T-helper 1 cell (primary cell): ENCODE measurements around the gene ZBED4.
"Not testable (repeated sequence)": the region's sequence is repeated elsewhere in the genome, so short reads cannot be mapped to it uniquely, and the experiment has no call there.

ENCODE experiments used
- DNase-seq, 5 donors: peaks; one replicate each; pipeline ENCODE4 v3.0.0-alpha.2; 2012 to 2020
- total RNA-seq, 4 donors: gene quantifications; one replicate each; lab custom pipeline; 2026; lab: John Stamatoyannopoulos, UW

The ZBED4 gene, protein sequence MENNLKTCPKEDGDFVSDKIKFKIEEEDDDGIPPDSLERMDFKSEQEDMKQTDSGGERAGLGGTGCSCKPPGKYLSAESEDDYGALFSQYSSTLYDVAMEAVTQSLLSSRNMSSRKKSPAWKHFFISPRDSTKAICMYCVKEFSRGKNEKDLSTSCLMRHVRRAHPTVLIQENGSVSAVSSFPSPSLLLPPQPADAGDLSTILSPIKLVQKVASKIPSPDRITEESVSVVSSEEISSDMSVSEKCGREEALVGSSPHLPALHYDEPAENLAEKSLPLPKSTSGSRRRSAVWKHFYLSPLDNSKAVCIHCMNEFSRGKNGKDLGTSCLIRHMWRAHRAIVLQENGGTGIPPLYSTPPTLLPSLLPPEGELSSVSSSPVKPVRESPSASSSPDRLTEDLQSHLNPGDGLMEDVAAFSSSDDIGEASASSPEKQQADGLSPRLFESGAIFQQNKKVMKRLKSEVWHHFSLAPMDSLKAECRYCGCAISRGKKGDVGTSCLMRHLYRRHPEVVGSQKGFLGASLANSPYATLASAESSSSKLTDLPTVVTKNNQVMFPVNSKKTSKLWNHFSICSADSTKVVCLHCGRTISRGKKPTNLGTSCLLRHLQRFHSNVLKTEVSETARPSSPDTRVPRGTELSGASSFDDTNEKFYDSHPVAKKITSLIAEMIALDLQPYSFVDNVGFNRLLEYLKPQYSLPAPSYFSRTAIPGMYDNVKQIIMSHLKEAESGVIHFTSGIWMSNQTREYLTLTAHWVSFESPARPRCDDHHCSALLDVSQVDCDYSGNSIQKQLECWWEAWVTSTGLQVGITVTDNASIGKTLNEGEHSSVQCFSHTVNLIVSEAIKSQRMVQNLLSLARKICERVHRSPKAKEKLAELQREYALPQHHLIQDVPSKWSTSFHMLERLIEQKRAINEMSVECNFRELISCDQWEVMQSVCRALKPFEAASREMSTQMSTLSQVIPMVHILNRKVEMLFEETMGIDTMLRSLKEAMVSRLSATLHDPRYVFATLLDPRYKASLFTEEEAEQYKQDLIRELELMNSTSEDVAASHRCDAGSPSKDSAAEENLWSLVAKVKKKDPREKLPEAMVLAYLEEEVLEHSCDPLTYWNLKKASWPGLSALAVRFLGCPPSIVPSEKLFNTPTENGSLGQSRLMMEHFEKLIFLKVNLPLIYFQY
- total RNA-seq = 36.3 to 43.8 (median 38.9) reads per million in 4 donors

DNA sequence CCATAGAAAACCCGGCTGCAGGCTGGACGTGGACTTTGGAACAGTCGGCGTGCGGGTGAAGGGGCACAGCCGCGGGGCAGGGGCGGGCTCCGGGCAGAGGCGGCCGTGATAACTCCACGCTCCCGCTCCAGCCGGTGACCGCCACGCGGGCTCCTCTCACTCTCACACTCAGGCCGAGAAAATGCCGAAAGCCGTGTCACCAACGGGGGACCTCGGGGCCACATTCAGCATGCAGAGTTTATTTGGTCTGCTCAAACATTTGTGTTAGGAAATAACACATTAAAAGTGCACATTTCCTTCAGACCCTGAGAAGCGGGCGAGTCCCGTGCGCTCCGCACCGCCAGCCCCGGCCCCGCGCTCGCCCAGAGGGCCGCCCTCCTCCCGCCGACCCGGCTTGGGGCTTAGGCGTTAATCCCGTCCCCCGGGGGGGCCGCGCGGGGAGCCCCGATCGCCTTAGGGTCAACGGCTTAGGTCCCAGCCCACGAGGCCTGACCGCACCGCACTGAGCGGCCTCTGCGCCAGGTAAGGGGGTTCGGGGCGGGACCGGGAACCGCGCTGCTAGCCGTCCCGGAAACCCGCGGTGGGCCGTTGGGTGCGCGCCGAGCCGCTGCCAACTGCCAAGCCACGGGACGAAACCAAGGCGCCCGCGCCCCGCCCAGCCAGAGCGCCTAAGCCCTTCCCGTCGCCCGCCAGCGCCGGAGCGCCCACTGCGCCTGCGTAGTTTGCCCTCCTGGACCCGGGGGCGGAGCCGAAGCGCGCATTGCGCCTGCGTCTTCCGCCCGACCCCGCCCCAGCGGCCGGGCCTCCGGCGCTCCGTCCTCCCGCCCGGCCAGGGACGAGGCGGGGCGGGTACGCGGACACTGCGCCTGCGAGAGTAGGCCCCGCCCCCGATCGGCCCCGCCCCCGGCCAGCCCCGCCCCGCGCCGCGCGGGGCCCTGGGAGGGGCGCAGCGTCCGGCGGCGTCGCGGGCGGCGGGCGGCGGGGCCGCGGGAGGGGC is at the start of gene ZBED4:
Gene ZBED4, plus strand, starts transcription at position 947 of the 997 bp plus-strand sequence. CDS start 29,819 bp downstream, outside the sequence.
- DNase-seq = peak; percentile 95 to 99 (median 96)

DNA sequence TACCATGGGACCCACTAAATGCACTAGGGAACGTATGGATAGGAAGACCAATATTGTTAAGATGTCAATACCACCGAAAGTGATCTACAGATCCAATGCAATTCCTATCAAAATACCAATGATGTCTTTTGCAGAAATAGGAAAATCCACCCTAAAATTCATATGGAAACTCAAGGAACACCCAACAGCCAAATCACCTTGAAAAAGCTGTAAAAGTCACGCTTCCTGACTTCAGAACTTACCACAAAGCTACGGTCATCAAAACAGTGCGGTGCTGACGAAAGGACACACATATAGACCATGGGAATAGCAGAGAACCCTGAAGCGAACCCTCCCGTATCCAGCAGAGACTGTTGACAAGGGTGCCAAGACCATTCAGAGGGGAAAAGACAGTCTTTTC is 46.5 kb upstream of the ZBED4 start:
- DNase-seq = no peak

DNA sequence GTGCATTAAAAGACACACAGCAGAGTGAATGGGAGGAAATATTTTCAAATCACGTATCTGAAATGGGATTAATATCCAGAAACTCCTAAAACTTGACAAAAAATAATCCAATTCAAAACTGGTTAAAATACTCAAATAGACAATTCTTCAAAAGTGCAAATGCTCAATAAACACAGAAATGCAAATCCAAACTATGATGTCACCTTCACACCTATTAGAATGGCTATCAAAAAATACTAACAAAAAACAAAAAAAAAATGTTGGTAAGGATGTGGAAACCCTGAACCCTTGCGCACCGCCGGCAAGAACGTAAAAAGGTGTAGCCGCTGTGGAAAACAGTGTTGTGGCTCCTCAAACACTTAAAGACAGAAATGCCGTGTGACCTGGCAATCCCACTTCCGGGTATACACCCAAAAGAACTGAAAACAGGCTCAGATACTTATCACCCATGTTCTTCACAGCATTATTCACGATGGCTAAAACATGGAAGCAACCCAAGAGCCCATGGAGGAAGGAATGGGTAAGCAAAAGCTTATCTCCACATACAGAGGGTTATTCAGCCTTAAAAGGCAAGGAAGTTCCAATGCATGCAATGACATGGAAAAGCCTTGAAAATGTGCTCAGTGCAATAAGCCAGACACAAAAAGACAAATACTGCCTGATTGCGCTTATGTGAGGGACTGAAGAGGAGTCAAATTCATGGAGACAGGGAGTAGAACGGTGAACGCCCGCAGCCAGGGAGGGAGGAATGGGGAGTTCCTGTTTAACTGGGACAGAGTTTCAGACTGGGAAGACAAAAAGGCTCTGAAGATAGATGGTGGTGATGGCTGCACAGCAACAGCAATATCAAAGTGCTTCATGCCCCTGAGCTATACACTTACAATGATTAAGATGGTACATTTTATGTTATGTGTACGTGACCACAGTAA is 45.6 kb upstream of the ZBED4 start:
- peak in 3 of 5 donors; percentile 31 to 75 (median 39) for DNase-seq

DNA sequence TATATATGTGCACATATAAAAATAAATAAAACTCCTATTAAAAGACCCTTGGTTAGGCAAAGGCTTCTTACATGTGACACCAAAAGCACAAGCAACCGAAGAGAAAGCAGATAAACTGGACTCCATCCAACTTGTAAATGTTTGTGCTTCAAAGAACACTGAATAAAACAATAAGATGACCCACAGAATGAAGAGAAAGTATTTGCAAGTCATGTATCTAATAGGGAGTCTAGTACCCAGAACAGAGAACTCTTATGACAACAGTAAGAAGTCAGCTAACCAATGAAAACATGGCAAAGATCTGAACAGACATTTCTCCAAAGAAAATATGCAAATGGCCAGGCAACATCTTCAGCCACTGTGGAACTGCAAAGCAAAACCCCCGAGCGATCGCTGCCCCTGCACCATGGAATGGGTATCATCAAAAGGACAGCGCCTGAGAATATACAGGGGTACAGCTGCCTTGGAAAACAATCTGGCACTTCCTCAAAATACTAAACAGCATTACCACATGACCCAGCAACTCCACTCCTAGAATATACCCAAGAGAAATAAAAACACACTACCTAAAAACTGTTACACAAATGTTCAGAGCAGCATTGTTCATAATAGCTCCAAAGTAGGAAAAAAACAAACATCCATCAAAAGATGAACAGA is 43.2 kb upstream of the ZBED4 start:
- DNase-seq = no peak

DNA sequence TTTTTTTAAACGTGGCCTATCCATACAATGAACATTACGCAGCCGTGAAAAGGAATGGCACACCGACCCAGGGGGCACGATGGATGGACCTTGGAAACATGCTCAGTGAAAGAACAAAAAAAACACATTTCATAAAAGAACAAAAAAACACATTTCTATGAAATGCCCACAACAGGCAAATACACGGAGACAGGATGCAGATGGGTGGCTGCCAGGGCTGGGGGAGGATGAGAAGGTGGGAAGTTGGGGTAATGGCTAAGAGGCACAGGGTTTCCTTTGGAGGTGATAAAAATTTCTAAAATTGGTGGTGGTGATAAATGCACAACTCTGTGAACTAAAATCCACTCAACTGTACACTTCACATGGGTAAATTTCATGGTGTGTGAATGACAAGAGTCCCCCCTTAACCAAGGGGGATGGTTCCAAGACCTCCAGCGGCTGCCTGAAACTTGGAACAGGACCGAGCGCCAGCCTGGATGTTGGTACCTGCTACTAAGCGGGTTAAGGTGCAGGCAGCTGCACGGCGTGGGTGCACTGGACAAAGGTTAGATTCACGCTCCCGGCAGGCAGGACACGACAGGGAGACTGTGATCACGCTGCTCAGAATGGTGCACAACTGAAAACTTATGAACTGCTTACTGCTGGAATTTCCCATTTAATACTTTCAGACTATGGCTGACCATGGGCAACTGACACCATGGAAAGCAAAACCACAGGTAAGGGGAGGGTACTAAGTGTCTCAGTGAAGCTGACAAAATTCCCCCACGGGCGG is 42.4 kb upstream of the ZBED4 start:
- no peak for DNase-seq

DNA sequence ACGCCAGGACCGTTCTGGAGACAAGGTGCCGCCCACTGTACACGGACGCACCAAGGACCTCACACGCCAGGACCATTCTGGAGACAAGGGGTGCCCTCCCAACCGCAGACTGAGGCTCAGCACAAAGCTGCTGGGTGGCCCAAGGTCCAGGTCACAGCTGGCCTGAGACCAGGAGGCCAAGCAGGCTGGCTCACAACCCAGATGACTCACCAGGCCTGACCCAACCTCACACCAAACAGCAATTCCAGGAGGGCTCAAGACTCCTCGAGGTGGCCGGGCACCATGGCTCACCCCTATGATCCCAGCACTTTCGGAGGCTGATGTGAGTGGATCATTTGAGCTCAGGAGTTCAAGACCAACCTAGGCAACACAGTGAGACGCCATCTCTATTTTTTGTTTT is 40.8 kb upstream of the ZBED4 start:
- DNase-seq = no peak

DNA sequence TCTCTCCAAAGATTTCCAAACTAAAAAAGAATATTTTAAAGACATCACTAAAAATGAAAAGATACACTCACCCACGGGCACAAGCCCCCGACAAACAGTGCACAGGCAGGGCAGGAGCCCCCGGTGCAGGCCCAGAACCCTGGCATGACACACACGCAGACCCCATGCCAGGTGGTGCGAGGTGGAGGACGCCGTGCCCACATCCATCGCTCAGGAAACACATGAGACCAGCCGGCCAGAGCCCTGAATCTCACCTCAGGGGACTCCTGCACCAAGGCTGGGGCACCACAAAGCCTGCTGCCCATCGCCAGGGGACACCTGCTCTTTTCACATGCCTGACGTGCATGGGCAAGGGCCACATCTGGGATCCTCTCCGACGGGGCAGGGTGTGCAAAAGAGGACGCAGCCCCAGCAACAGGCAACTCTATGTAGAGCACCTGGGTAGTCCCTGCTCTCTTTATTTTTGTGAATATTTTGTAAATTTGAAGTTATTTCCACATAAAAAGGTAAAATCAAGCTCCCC is 39.4 kb upstream of the ZBED4 start:
- no peak for DNase-seq

DNA sequence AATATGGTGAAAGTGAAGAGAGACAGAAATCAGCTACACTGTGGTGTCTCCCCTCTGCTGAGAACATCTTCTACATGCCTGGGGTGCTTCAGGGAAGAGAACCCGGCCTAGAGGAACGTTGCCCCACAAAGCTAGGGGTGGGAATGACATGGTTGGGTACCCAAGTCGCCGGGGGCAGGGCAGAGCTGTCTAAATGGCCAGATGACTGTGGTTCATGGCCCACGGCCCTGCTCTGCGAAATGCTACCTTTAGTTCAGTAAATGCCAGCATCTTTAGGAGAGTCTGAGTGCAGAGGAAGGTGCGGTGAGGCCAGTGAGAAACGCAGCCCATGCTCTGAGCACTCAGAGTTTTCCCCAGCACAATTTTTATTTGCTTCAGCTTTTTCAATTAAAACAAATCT is 38.8 kb upstream of the ZBED4 start:
- DNase-seq = no peak

DNA sequence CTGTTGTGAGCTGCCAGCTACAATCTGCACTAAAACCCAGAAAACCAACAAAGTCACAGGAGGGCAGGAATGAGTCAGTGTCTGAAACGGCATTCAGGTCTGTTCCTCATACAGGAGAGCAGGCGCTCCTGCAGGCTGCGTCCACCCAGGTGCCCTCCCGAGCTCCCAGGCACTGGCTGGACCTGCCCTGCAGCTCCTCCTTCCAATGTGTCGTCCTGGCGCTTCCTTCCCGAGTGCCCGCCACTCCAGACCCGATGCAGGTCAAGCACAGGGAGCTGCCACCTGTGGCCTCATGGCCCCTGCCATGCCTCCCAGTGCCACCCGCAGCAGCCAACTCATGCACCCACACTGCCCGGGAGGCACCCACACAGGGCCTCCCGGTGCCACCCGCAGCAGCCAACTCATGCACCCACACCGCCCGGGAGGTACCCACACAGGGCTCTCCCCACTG is 38.0 kb upstream of the ZBED4 start:
- peak in 1 of 5 donors; percentile 38 for DNase-seq

DNA sequence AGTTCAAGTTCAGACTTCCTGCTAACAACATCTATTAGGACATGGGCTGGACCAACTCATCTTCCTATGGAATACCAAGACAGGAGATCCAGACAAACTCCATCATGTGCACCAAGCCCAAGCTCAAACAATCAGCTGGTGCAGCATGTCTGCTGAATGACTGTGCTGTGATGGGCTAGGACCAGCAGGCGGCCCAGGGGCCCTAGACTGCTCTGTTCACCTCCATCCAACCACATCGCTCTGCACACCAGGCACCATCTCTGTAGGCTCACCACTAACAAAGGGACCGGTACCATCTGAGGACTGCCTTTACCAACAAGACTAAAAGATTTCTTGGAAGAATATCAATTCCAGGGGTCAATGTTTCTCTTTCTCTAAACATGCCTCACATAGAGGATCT is 36.3 kb upstream of the ZBED4 start:
- no peak for DNase-seq

DNA sequence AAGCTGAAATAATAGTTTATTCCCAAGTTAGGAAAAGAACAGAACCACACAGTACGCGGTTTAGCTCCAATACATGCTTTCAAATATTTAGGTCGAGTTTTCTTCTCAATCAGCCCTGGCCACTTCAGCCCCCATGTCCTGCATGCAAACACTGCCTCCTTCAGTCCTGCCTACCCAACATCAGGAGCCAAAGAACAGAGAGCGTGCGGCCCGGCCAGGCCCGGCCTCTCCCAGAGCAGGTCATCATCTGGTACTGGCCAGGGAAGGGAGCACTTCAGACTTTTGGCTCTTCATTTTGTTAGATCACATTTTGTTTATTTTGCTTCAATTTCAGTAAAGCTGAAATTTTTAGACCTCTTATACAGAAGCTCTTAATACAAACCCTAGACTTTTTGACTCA is 32.7 kb upstream of the ZBED4 start:
- no peak for DNase-seq

DNA sequence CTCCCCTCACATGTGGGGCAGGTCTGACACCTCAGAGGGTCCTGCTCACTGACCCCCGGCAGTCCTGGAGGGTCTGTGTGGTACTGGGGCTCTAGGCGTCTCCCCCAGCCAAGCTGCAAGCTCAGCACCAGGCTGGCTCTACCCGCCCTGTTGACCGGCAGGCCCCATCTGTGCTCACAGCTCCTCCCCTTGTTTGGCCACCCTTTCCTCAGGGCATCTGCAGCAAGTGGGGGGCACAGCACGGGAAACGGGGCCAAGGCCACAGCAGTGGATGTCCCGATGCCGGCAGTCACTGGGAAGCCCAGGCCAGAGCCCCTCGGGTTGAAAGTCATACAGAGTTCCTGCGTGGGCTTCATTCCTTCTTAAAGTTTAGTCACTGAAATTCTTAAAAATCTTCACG is 31.9 kb upstream of the ZBED4 start:
- not testable (repeated sequence) for DNase-seq

DNA sequence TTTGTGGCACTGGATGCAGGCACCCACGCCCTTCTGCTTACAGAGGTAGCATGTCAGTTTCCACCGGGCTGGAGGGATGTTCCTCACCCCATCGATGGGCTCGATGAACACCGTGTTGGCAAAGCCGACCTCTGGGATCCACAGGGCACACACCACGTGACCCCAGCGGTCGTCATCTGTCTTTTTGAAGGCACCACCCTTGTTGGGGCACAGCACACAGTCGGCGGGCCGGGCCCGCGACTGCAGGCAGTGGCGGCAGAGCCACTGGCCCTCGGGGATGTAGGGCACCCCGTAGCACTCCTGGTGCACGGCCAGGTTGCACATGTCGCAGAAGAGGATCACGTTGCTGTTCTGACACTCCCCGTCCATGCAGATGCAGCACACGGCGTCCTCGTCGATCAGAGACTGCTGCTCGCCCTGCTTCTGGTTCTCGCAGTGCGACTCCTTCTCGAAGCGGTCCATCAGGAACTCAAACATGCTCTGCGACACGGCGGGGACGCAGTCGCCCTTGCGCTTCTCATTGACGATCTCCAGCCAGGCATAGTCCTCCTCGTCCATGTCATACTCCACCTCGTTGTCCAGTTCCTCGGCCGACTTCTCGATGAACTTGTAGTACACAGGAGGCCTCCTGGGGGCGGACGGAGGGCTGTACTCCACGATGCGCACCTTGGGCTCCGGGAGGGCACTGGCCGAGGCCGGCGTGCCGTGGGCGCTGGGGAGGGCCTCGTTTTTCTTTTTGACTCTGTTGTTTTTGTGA is 30.2 kb upstream of the ZBED4 start:
- no peak for DNase-seq

DNA sequence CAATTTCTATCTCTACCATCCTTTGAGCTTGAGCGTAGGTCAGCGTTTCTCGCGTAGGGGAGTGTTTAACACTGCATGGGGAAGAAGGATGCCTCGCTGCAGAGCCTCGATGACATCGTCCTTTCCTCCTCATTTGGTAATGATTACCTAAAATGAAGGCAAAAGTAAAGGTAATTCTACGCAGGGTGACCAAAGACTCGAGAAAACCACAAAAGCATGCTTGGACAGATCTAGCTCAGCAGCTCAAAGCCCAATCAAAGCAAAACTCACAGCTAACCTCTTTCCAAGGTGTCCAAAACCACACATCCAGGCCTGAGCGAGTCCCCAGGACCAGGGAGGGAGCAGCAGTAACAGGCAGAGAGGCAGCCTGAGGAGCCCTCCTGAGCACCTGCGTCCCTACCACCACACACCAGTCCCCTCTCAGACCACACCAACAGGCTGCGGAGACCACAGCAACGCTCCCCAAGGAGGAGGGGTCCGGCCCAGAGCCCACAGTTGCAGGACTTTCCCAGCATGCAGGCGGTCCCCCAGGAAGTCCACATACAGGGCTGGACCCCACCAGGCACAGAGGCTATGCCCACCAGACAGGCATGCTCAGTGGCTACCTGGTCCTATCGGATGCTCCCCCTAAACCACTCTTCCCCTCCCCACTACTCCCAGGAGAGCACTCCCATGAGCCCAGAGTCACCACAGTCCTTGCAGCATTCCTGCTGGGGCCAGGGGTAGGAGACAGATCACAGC is 29.3 kb upstream of the ZBED4 start:
- no peak for DNase-seq

DNA sequence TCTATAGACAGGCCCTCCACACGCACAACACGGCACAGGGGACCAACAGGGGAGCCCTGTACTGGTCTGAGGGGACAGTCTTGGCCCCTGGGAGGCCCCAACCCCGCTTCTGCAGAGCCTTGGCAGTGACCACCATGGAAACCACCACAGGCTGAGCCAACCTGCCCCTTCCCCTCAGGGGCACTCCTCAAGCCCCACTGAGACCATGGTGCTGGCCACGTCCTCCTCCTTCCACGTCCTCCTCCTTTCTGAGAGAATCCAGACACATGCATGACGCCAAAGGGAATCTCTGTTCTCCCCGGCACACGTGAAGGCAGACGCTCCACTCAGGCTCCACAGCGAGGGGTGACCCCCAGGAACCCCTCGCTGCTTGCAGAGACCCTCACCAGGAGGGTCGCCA is 28.7 kb upstream of the ZBED4 start:
- DNase-seq = no peak

DNA sequence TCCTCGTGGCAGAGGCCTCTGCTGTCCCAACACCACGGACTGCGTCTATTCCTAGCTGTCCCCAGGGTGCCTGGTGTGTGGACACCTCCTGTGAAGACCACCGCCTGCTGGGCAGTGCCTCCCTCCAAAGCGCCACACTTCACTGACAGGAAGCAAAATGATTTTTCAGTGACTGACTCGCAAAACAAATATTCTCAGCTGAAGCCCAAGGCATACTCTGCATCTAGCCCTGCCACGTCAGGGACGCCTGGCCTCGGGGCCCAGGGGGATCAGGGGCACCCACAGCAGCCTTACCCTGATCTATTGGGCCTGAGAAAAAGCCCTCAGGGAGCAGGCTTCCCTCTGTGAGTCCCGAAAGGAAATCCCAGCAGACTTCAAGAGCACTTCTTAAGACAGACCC is 28.2 kb upstream of the ZBED4 start:
- DNase-seq = no peak

DNA sequence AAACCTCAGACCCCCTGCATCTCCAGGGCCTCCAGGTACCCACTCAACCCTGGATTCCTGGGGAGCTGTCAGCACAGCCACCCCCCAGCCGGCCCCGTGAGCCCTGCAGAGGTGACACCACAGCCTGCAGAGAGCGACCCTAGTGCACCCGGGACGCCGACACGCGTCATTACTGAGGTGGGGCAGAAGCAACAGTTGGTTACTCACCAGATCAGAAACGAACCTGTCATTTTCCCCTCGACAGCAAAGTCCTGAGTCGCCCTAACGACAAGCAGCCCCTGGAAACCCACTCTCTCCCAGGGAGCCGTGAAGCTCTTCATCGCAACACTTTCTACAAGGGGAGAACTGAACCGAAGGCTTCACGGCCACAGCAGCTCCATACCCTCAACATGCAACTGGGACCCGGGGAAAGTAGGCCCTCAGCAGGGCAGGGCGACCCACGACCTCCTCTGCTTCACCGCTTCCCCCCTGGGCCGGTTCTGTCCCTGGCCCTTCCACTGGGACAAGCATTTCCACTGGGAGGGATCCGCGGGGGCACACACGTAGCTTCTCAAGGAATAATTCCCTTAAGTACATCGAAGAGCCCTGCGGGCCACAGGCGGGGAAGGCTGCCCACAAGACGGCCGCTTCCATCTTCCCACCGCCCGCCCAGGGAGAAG is 27.6 kb upstream of the ZBED4 start:
- DNase-seq = peak in 3 of 5 donors; percentile 41 to 61 (median 47)
